Mucosa of descending colon (tissue), 3 donors: ENCODE results near the gene MAST4. TPM values are rescaled to one million over a fixed set of nuclear protein-coding genes. Genes with fewer than 3 reads are reported as not detected.

ENCODE experiments used
- ATAC-seq: fragments of 200-7000 bp; cut with Tn5 transposase; one replicate; pipeline ENCODE4 v1.9.1; 2020; ENCODE audit warnings: mild to moderate bottlenecking, moderate library complexity
- DNase-seq, 3 donors: peaks; one replicate each; pipeline ENCODE4 v3.0.0-alpha.2; 2020
- H3K36me3 ChIP-seq: fragments of 200-600 bp; one replicate; pipeline ENCODE4 v1.8.0; 2021; ENCODE audit warnings: low read depth, mild to moderate bottlenecking
- H3K4me1 ChIP-seq: fragments of 200-600 bp; one replicate; pipeline ENCODE4 v1.8.0; 2021; ENCODE audit warnings: low read depth, mild to moderate bottlenecking
- H3K4me3 ChIP-seq: fragments of 200-600 bp; one replicate; pipeline ENCODE4 v1.8.0; 2021; ENCODE audit warnings: mild to moderate bottlenecking
- H3K9me3 ChIP-seq: fragments of 200-600 bp; one replicate; pipeline ENCODE4 v1.8.0; 2021; ENCODE audit warnings: mild to moderate bottlenecking
- CTCF ChIP-seq: fragments of 200-600 bp; IDR thresholded peaks from one replicate; pipeline ENCODE4 v1.8.0; 2022; ENCODE audit warnings: antibody characterized with exemption, mild to moderate bottlenecking
- intact Hi-C, 2 donors: fragments of 100-400 bp; cut with DNase I in 1 of 2; cut with micrococcal nuclease in 1 of 2; formaldehyde crosslinking; loops; one replicate each; pipeline versions ENCODE4 v1.11.0 to v1.11.1; 2022; cut with DNase I, micrococcal nuclease
- total RNA-seq, 3 donors: library from RNA; stranded (reverse); fragmentation: NEBNext Ultra II Directional in 2 of 3; extraction: Animal tissue kit (Norgen Biotek cat#: 25700) in 2 of 3; gene quantifications; one replicate each; pipeline versions ENCODE4 v1.2.1 to v1.2.4, GENCODE V29; 2021 to 2023
- donor health status: DM: no; HTN: no; CAD: no; lungs with moderate emphysema.
- donor health status: DM: no; HTN: no; CAD: no.
- donor health status: DM: no; HTN: yes; CAD: no.

Gene MAST4
- total RNA-seq, 3 donors from 2014 or later: 16.2 to 34.0 (median 22.5) TPM

GRCh38 chr5:66697796-66698564 is 101.8 kb downstream of the MAST4 start:
- no peak for TF ChIP-seq CTCF
- no peaks in the 10 kb centered on the region for H3K9me3 ChIP-seq
- no peaks in the 10 kb centered on the region for H3K36me3 ChIP-seq
- ATAC-seq (no peak), DNase-seq (no peak)
- no peaks in the 10 kb centered on the region for H3K4me1 ChIP-seq
- no peak overlapping the region for H3K4me3 ChIP-seq
- intact Hi-C loops: no loop called here

- no peaks in the 10 kb centered on the region for H3K9me3 ChIP-seq
- no peaks in the 10 kb centered on the region for H3K36me3 ChIP-seq
- no peak for TF ChIP-seq CTCF
- no peaks in the 10 kb centered on the region for H3K4me1 ChIP-seq
- intact Hi-C loops: no loop called here
- ATAC-seq (no peak), DNase-seq (no peak)
- no peak overlapping the region for H3K4me3 ChIP-seq
These were observed 105.1 kb downstream of the MAST4 start for GRCh38 chr5:66701244-66701643.

- DNase-seq: no peak
- ATAC-seq: no peak
- intact Hi-C loops: no loop called here
- Histone ChIP-seq H3K36me3 (no peaks in the 10 kb centered on the region), H3K4me3 (no peak overlapping the region), H3K9me3 (no peaks in the 10 kb centered on the region), H3K4me1 (no peaks in the 10 kb centered on the region)
- TF ChIP-seq CTCF: no peak
These were observed 106.2 kb downstream of the MAST4 start for GRCh38 chr5:66702426-66702825.

GRCh38 chr5:66704790-66705425 is 108.7 kb downstream of the MAST4 start:
- H3K4me3 ChIP-seq: no peak overlapping the region
- intact Hi-C loops: no loop called here
- no peaks in the 10 kb centered on the region for H3K9me3 ChIP-seq
- H3K4me1 ChIP-seq: no peaks in the 10 kb centered on the region
- TF ChIP-seq CTCF: no peak
- H3K36me3 ChIP-seq: no peaks in the 10 kb centered on the region
- ATAC-seq (no peak), DNase-seq (no peak)

GRCh38 chr5:66708368-66708767 is 112.2 kb downstream of the MAST4 start:
- Histone ChIP-seq H3K4me1 (no peaks in the 10 kb centered on the region), H3K36me3 (no peaks in the 10 kb centered on the region), H3K4me3 (no peak overlapping the region), H3K9me3 (peaks cover 7% of the 10 kb centered on the region)
- TF ChIP-seq CTCF: no peak
- intact Hi-C loops: no loop called here
- DNase-seq (no peak), ATAC-seq (no peak)
